Ascending aorta (tissue), 2 donors: ENCODE results near the gene FAM118A. TPM values are rescaled to one million over a fixed set of nuclear protein-coding genes. Genes with fewer than 3 reads are reported as not detected.
"Not testable (repeated sequence)": the region's sequence is repeated elsewhere in the genome, so short reads cannot be mapped to it uniquely, and the experiment has no call there.

Source experiments
- DNase-seq, 2 donors: peaks; one replicate each; pipeline ENCODE4 v3.0.0-alpha.2; 2019; ENCODE audit warnings: low spot score in 2 of 2
- H3K27ac ChIP-seq, 2 donors: fragments of 200-600 bp; sonication (generic); one replicate each; pipeline ENCODE4 v1.5.1; 2016 to 2017; ENCODE audit warnings: mild to moderate bottlenecking in 1 of 2
- H3K27me3 ChIP-seq: fragments of 200-600 bp; sonication (generic); one replicate; pipeline ENCODE4 v1.5.1; 2017
- H3K36me3 ChIP-seq, 2 donors: fragments of 200-600 bp; sonication (generic); one replicate each; pipeline ENCODE4 v1.5.1; 2016
- H3K4me1 ChIP-seq, 2 donors: fragments of 200-600 bp; sonication (generic); one replicate each; pipeline ENCODE4 v1.5.1; 2016 to 2017; ENCODE audit warnings: mild to moderate bottlenecking in 1 of 2
- H3K4me3 ChIP-seq, 2 donors: fragments of 200-600 bp; sonication (generic); one replicate each; pipeline ENCODE4 v1.5.1; 2016 to 2017; ENCODE audit warnings: mild to moderate bottlenecking in 1 of 2
- H3K9me3 ChIP-seq, 2 donors: fragments of 200-600 bp; sonication (generic); one replicate each; pipeline ENCODE4 v1.5.1; 2016
- intact Hi-C: fragments of 100-400 bp; cut with DNase I; formaldehyde crosslinking; loops from one replicate; pipeline ENCODE4 v1.15.1; 2023
- total RNA-seq: library from RNA; depleted of rRNA; stranded (reverse); fragments of >200 nt; gene quantifications from one replicate; pipeline ENCODE4 v1.1.0, GENCODE V29; 2016
- TF ChIP-seq, protein P1 (sequence below), 3 experiments: fragments of 200-600 bp in 2 of 3; fragments of 450-650 bp in 1 of 3; sonication (generic) in 2 of 3; IDR thresholded peaks; one replicate each; pipeline ENCODE4 v1.5.1; 2016 to 2019; ENCODE audit warnings: antibody characterized with exemption in 3 of 3, mild to moderate bottlenecking in 1 of 3, moderate library complexity in 1 of 3

FAM118A gene
- total RNA-seq, 1 donor from 2014 or later, result 23.5 TPM

DNA sequence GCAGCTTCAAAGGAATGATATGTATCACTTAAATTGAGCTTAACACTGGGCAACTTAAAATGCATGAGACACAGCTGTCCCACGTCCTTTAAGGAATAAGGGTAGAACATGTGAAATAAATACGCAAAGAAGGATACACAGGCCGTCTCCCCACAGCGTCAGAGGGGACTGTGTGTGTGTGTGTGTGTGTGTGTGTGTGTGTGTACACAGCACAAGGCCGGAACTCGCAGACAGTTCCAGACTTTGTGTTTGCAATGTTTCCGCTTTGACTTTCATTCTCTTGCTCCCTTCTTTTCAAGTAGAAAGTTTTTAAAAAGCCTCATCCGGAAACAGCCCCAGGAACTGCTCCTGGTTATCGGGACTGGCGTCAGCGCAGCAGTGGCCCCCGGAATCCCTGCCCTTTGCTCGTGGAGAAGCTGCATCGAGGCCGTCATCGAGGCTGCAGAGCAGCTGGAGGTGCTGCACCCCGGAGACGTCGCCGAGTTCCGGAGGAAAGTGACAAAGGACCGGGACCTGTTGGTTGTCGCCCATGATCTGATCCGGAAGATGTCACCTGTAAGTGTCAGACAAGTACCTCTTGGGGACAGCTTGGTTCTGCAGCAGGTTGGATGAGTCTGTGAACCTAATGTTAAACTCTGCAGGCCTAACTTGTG, 13.3 kb downstream of the FAM118A start:
- Histone ChIP-seq H3K36me3 (peaks cover 30 to 46% of the 10 kb centered on the region in 2 donors), H3K4me3 (no peak overlapping the region), H3K27me3 (no peaks in the 10 kb centered on the region), H3K9me3 (no peaks in the 10 kb centered on the region), H3K4me1 (peaks cover 7 to 34% of the 10 kb centered on the region in 2 donors), H3K27ac (no peak overlapping the region)
- TF ChIP-seq, protein P1, sequence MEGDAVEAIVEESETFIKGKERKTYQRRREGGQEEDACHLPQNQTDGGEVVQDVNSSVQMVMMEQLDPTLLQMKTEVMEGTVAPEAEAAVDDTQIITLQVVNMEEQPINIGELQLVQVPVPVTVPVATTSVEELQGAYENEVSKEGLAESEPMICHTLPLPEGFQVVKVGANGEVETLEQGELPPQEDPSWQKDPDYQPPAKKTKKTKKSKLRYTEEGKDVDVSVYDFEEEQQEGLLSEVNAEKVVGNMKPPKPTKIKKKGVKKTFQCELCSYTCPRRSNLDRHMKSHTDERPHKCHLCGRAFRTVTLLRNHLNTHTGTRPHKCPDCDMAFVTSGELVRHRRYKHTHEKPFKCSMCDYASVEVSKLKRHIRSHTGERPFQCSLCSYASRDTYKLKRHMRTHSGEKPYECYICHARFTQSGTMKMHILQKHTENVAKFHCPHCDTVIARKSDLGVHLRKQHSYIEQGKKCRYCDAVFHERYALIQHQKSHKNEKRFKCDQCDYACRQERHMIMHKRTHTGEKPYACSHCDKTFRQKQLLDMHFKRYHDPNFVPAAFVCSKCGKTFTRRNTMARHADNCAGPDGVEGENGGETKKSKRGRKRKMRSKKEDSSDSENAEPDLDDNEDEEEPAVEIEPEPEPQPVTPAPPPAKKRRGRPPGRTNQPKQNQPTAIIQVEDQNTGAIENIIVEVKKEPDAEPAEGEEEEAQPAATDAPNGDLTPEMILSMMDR (IDR thresholded peaks at IDR 0.05), result no peak
- no peak for DNase-seq
- intact Hi-C loops, result no loop called here

DNA sequence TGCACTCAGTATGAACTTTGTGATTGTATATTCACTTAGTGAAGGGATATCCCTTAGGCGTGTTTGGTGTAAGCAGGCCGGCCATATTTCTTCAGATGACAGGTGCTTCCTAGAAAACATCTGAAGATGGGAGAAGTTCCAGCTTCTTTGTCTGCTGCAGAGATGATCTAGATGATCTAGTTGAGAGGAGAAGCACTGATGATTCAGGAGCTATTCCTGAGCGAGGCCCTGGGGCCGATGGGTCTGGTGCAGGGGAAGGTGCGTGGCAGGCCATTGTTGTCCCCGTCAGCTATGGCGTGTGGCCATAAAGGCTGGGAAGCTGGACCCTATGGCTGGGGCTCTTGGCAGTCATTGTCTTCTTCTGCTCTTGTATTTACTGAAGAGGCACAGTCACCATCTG, 14.0 kb downstream of the FAM118A start:
- Histone ChIP-seq H3K4me3 (no peak overlapping the region), H3K4me1 (peaks cover 5 to 28% of the 10 kb centered on the region in 2 donors), H3K36me3 (peaks cover 35 to 46% of the 10 kb centered on the region in 2 donors), H3K9me3 (no peaks in the 10 kb centered on the region), H3K27ac (no peak overlapping the region), H3K27me3 (no peaks in the 10 kb centered on the region)
- TF ChIP-seq, protein P1 (IDR thresholded peaks at IDR 0.05), result no peak
- no peak for DNase-seq
- intact Hi-C loops, result no loop called here

DNA sequence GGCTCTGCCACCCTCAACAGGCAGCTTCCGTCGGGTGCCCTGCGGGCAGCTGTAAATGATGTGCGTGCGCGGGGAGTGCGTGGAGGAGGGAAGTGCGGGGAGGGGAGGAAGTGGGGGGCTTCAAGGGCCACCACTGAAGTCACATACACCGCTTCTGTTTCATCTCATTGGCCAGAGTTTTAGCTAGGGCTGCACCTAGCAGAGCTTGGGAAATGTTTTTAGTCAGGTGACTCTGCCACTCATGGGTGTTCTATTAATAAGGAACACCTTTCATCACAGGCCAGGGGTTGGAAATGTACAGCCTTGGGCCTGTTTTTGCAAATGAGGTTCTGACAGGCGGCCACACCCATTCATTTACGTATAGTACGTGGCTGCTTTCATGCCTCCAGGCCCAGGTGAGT, 14.6 kb downstream of the FAM118A start:
- TF ChIP-seq, protein P1 (IDR thresholded peaks at IDR 0.05), result no peak
- intact Hi-C loops, result no loop called here
- Histone ChIP-seq H3K36me3 (peaks cover 40 to 46% of the 10 kb centered on the region in 2 donors), H3K27me3 (no peaks in the 10 kb centered on the region), H3K4me1 (peaks cover under 1 to 22% of the 10 kb centered on the region in 2 donors), H3K9me3 (no peaks in the 10 kb centered on the region), H3K4me3 (no peak overlapping the region), H3K27ac (no peak overlapping the region)
- no peak for DNase-seq

DNA sequence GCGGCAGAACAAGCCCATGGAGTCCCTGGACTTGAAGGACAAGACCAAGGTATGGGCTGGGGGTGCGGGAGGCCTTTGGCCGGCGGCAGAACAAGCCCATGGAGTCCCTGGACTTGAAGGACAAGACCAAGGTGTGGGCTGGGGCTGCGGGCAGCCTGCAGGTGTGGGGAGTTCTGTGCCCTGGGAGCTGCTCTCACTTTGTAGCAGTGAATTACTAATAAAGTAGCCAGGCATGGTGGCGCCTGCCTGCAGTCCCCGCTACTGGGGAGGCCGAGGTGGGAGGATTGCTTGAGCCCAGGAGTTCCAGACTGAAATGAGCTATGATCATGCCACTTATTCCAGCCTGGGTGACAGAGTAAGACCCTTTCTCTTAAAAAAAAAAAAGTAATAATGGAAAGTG, 18.5 kb downstream of the FAM118A start:
- DNase-seq, H3K4me1 ChIP-seq, intact Hi-C loops, H3K27me3 ChIP-seq, H3K4me3 ChIP-seq, H3K27ac ChIP-seq, H3K9me3 ChIP-seq: not testable (repeated sequence)
- peaks cover 65 to 68% of the 10 kb centered on the region in 2 donors for H3K36me3 ChIP-seq

DNA sequence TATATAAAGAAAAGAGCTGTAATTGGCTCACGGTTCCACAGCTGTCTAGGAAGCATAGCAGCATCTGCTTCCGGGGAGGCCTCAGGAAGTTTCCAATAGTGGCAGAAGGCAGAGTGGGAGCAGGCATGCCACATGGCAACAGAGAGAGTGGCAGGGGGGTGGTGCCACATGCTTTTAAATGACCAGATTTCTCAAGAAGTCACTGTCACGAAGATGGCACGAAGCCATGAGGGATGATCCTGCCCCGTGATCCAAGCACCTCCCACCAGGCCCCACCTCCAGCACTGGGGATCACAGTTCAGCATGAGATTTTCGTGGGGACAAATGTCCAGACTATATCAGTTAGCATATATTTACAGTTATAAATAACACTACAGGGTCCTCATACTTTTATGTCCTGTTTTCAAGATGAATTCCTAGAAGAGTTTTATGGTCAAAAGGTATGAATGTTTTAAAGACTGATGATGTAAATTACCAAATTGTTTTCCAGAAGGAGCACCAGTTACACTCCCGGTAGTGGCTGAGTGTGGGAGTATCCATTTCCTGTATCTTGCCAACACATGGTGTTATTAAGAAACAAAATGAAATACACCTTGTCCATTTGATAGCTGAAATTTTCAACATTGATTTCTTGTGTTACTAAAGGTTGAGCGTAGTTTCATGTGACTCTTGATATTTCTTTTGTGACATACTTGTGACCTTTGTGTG, 19.2 kb downstream of the FAM118A start:
- intact Hi-C loops, result no loop called here
- TF ChIP-seq, protein P1 (IDR thresholded peaks at IDR 0.05), result no peak
- DNase-seq, result no peak
- Histone ChIP-seq H3K9me3 (no peaks in the 10 kb centered on the region), H3K27ac (no peak overlapping the region), H3K27me3 (no peaks in the 10 kb centered on the region), H3K4me1 (no peaks in the 10 kb centered on the region), H3K4me3 (no peak overlapping the region), H3K36me3 (peaks cover 58 to 60% of the 10 kb centered on the region in 2 donors)

DNA sequence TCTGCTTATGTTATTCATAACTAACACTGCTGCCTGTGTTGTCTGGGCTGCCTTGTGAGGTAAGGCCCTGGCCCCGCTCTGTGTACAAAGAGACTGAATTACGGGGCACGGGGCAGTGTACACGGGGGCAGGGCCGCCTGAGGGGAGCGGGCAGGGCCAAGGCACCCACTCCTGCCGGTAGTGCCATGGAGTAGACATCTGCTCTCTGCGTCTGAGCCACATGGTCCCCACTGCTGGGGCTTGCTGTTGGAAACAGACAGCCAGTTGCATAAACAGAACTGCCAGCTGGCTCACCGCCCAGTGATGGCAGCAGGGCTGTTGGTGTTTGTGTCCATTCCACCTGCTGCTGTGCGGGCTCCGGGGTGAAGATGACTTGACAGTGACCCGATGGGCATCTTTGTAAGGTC, 19.8 kb downstream of the FAM118A start:
- peaks cover 1 to 4% of the 10 kb centered on the region in 2 donors for H3K4me1 ChIP-seq
- TF ChIP-seq, protein P1 (IDR thresholded peaks at IDR 0.05), result no peak
- no peaks in the 10 kb centered on the region for H3K9me3 ChIP-seq
- no peaks in the 10 kb centered on the region for H3K27me3 ChIP-seq
- H3K27ac ChIP-seq, result no peak overlapping the region
- no peak overlapping the region for H3K4me3 ChIP-seq
- intact Hi-C loops, result no loop called here
- H3K36me3 ChIP-seq, result peaks cover 55% of the 10 kb centered on the region in 2 donors
- no peak for DNase-seq
